ENCODE results near the gene RGS9.
A peak's percentile ranks its signal among the peaks of the same experiment; 100 is the strongest.

The RGS9 gene

GRCh38 chr17:65222214-65222738 lies 85.1 kb downstream of the RGS9 start:
- no peak for DNase-seq

DNA sequence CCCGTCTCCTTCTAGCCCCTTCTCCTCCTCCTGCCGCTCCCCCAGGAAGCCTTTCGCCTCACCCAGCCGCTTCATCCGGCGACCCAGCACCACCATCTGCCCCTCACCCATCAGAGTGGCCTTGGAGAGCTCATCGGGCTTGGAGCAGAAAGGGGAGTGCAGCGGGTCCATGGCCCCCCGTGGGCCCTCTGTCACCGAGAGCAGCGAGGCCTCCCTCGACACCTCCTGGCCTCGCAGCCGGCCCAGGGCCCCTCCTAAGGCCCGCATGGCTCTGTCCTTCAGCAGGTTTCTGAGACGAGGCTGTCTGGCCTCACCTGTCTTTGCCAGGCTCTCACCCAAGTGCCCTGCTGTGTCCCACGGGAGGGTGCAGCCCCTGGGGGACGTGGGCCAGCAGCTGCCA lies 87.9 kb downstream of the RGS9 start:
- DNase-seq, result no peak

GRCh38 chr17:65226227-65226626 lies 89.1 kb downstream of the RGS9 start:
- no peak for DNase-seq

DNA sequence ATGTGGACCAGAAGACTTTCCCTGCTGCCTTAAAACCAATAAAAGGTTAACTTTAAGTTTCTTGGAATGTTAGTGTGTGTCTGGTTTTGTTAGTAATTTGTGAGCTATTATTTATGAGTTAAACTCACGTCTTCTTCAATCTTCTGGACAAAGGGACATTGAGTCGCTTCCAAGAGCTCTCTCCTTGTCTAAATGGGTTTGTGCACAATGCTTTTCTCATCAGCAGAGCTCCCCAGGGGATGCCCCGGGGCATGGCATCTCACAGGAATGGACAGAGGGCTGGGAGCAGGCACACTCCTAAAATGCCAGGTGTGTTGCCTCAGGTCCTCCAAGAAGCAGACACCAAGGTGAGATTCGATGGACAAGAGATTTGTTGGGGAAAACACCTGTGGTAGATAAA lies 90.5 kb downstream of the RGS9 start:
- DNase-seq, result no peak

- no peak for DNase-seq
These were observed 91.1 kb downstream of the RGS9 start for GRCh38 chr17:65228287-65228686.

DNA sequence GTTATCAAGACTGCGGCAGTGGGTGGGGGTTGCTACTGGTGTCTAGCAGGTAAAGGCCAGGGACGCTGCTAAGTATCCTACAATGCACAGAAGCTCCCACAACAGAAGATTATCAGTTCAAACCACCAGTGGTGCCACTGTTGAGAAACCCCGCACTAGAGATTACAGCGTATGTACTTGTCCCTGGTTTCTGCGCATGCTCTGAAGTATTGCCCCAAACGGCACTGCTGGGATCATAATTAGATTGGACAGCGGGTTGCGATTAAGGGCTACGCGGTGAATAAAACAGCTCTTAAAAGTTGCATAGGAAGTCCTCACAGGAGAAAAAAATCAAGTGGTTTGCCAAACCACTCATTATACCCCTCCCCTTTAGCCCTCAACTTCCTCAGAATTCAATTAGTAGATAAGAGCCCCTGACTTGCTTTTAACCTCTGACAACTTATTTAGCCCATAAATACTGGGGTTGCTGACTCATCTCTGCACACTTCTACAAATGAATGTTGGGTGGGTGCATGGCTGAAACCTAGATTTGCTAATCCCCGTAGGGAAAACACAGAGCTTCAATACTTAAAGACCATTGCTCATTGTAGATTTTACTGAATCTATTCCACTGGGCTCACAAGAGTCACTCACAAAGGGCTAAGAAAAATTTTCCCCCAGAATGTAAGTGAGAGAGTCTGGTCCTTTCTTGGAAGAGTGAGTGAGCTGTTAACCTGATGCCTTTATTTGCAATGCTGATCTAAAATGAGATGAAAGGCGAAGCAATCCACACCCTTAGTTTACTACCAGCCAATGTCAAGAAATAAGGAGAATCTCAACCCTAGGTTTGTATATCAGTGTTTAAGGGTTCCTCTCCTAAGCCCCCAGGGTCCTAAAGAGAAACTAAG lies 91.8 kb downstream of the RGS9 start:
- DNase-seq, result no peak

DNA sequence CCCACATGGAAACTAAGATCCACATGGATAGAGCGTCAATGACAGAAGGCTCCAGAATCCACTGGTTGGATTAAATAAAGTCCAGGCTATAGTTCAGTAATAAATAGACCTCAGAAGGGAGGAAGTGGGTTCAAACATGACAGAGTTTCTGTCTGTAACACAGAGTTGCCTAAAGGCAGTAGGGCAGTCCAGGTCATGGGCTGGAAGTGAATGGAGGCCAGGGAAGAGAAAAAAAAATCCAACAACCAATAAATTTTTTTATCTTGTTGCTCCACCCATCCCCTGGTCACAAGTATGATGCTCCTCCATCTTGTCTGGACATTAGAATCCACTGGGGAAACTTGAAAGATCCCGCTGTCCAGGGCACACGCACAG lies 92.4 kb downstream of the RGS9 start:
- DNase-seq, result no peak

DNA sequence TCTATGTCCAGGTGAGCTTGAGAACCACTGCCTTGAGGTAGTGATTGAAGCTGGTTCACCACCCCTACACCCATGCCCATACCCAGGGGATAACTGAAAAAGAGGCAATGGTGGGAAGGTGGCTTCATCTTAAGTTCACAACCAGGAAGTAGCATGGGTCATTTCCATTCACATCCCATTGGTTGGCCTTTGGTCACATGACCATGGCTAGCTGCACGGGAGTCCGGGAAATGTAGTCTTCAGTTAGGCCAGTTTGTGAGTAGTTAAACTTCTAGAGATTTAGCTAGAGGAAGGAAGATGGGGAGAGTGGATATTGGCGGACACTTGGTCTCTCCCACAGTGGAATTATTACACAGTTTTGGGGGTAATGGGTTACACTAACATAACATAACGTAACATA lies 92.9 kb downstream of the RGS9 start:
- no peak for DNase-seq

GRCh38 chr17:65231086-65231485 lies 93.9 kb downstream of the RGS9 start:
- no peak for DNase-seq

- DNase-seq, result peak; percentile 58
These were observed 94.6 kb downstream of the RGS9 start for GRCh38 chr17:65231662-65232335.

DNA sequence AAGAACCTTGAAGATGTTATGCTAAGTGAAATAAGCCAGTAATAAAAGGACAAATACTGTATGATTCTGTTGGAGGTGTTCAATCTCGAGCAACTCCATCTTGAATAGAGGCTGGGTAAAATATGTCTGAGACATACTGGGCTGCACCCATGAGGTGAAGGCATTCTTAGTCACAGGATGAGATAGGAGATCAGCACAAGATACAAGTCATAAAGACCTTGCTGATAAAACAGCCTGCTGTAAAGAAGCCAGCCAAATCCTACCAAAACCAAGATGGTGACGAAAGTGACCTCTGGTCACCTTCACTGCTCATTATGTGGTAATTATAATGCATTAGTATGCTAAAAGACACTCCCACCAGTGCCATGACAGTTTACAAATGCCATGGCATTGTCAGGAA lies 98.1 kb downstream of the RGS9 start:
- DNase-seq, result no peak

DNA sequence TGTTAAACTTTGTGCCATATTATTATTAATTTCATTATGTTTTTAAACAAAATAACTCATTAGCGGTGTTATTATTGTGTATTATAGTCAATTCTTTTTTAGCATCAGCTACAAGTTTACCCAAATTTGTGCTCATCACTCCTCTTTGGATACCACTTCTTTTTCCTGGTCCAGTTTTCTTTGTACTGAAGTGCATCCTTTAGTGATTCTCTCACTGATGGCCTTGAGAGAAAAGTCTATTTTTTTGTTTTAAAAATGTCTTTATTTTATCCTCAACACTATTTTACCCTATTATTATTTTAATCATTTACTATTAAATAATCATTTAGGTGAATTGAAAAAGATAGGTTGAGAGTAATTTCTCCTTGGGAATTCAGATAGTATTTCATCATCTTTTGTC lies 99.2 kb downstream of the RGS9 start:
- DNase-seq, result no peak

- DNase-seq, result peak; percentile 66
These were observed 106.9 kb downstream of the RGS9 start for GRCh38 chr17:65243838-65244625.

GRCh38 chr17:65246252-65246651 lies 109.1 kb downstream of the RGS9 start:
- DNase-seq, result no peak

DNA sequence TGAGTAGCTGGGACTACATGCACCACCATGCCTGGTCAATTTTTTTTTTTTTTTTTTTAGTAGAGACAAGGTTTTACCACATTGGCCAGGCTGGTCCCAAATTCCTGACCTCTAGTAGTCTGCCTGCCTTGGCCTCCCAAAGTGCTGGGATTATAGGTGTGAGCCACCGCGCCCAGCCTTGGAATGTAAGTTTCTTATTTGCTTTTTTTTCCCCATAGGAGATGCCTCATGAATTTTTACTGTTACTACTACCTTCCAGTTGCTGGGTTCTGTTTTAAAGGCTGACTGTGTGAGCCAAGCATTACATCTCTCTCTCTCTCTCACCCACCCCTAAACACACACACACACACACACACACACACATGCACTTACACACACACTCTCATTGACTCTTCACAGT lies 112.6 kb downstream of the RGS9 start:
- DNase-seq, result no peak

- no peak for DNase-seq
These were observed 117.0 kb downstream of the RGS9 start for GRCh38 chr17:65254166-65254565.

GRCh38 chr17:65259281-65259680 lies 122.1 kb downstream of the RGS9 start:
- DNase-seq, result no peak

- no peak for DNase-seq
These were observed 122.7 kb downstream of the RGS9 start for GRCh38 chr17:65259696-65260485.

GRCh38 chr17:65260626-65261025 lies 123.5 kb downstream of the RGS9 start:
- DNase-seq, result no peak

GRCh38 chr17:65261152-65261551 lies 124.0 kb downstream of the RGS9 start:
- no peak for DNase-seq

GRCh38 chr17:65261682-65262636 lies 124.8 kb downstream of the RGS9 start:
- no peak for DNase-seq

All from COR-L47 (cell line).